LNCaP clone FGC (cell line): ENCODE measurements around the gene GNG10.
A peak's percentile ranks its signal among the peaks of the same experiment; 100 is the strongest.
"Not testable (repeated sequence)": the region's sequence is repeated elsewhere in the genome, so short reads cannot be mapped to it uniquely, and the experiment has no call there.

Source experiments
- DNase-seq: peaks from one replicate; pipeline ENCODE4 v3.0.0-alpha.2; 2011; ENCODE audit warnings: low read depth
- H3K4me3 ChIP-seq: 2 replicates; pipeline ENCODE4 v1.5.1; 2011; ENCODE audit warnings: mild to moderate bottlenecking, low read depth, low read length, control low read depth
- CTCF ChIP-seq: IDR thresholded peaks from 2 replicates; pipeline ENCODE4 v1.5.1; 2012; ENCODE audit warnings: mild to moderate bottlenecking; ENCODE audit not compliant: control insufficient read depth, insufficient read depth; ENCODE audit errors: extremely low read depth

The GNG10 gene

GRCh38 chr9:111661150-111661801 lies at the start of gene GNG10:
Gene GNG10, plus strand, starts transcription at chr9:111661605. Its CDS starts 30 bp downstream, at chr9:111661635.
- peak within 1 kb of the TSS; percentile 76 for H3K4me3 ChIP-seq
- DNase-seq: no peak
- TF ChIP-seq CTCF: no peak

- TF ChIP-seq CTCF: no peak
- no peak for DNase-seq
- no peak overlapping the region for H3K4me3 ChIP-seq
These were observed 47.9 kb upstream of the GNG10 start for GRCh38 chr9:111613436-111614040.

- H3K4me3 ChIP-seq: no peak overlapping the region
- TF ChIP-seq CTCF: no peak
- DNase-seq: no peak
These were observed 45.5 kb upstream of the GNG10 start for GRCh38 chr9:111615928-111616327.

- not testable (repeated sequence) for H3K4me3 ChIP-seq, DNase-seq
These were observed 44.1 kb upstream of the GNG10 start for GRCh38 chr9:111617349-111617748.

- TF ChIP-seq CTCF: peak; percentile 67
- DNase-seq: no peak
- H3K4me3 ChIP-seq: no peak overlapping the region
These were observed 39.4 kb upstream of the GNG10 start for GRCh38 chr9:111621895-111622480.

GRCh38 chr9:111622626-111623025 lies 38.8 kb upstream of the GNG10 start:
- no peak overlapping the region for H3K4me3 ChIP-seq
- no peak for DNase-seq
- no peak for TF ChIP-seq CTCF

GRCh38 chr9:111627260-111627963 lies 34.0 kb upstream of the GNG10 start:
- no peak for TF ChIP-seq CTCF
- no peak overlapping the region for H3K4me3 ChIP-seq
- DNase-seq: no peak
